H1 (cell line): ENCODE data around the gene NT5DC3. TPM values are rescaled to one million over a fixed set of nuclear protein-coding genes. Genes with fewer than 3 reads are reported as not detected.

Source experiments
- CTCF ChIA-PET: fragments of 300-600 bp; sonication (Branson Sonifier 250); formaldehyde crosslinking; loops from one replicate; lab custom pipeline; 2021; ENCODE audit not compliant: partially characterized antibody; lab: Charles Lee
- POLR2A ChIA-PET: fragments of 300-600 bp; sonication (Branson Sonifier 250); formaldehyde crosslinking; loops from one replicate; lab custom pipeline; 2021; ENCODE audit warnings: inconsistent platforms; ENCODE audit not compliant: partially characterized antibody; lab: Charles Lee
- DNase-seq, 2 experiments: peaks; one replicate each; pipeline versions ENCODE4 v3.0.0 to v3.0.0-alpha.2; 2010 to 2022; ENCODE audit warnings: low spot score in 2 of 2, low read depth in 1 of 2, mixed read lengths in 1 of 2
- FAIRE-seq: peaks from 2 replicates; lab custom pipeline; 2011; peaks lifted over from hg19 to GRCh38; lab: Jason Lieb, UNC
- H2AFZ ChIP-seq: 2 replicates; pipeline ENCODE4 v1.8.1; 2012; ENCODE audit warnings: low read length, inconsistent platforms
- H2AK5ac ChIP-seq: 2 replicates; pipeline ENCODE4 v1.6.1; 2013; ENCODE audit warnings: low read depth, low read length
- H2BK120ac ChIP-seq: replicated peaks from 2 replicates; pipeline ENCODE3; 2013; ENCODE audit warnings: low read depth, low read length, inconsistent platforms
- H2BK12ac ChIP-seq: 2 replicates; pipeline ENCODE4 v1.6.1; 2013; ENCODE audit warnings: low read depth, low read length
- H2BK15ac ChIP-seq: 2 replicates; pipeline ENCODE4 v1.6.1; 2013; ENCODE audit warnings: low read length
- H2BK20ac ChIP-seq: 2 replicates; pipeline ENCODE4 v1.6.1; 2013; ENCODE audit warnings: low read length
- H2BK5ac ChIP-seq: 2 replicates; pipeline ENCODE4 v1.6.1; 2013; ENCODE audit warnings: low read depth, low read length
- H3K14ac ChIP-seq: 2 replicates; pipeline ENCODE4 v1.6.1; 2013; ENCODE audit warnings: inconsistent platforms; ENCODE audit not compliant: insufficient read length
- H3K18ac ChIP-seq: 2 replicates; pipeline ENCODE4 v1.6.1; 2013; ENCODE audit warnings: low read length; ENCODE audit errors: extremely low read depth
- H3K23ac ChIP-seq: 2 replicates; pipeline ENCODE4 v1.6.1; 2013; ENCODE audit warnings: inconsistent platforms; ENCODE audit not compliant: insufficient read length
- H3K23me2 ChIP-seq: 2 replicates; pipeline ENCODE4 v1.6.1; 2013; ENCODE audit warnings: low read depth, low read length
- H3K27ac ChIP-seq: 2 replicates; pipeline ENCODE4 v1.6.1; 2011; ENCODE audit warnings: low read depth, low read length, inconsistent platforms
- H3K27me3 ChIP-seq, 4 experiments: replicated peaks in 1 of 4; 1 replicate in 1 of 4; 2 replicates in 3 of 4; pipeline versions ENCODE4 v1.6.1 to v1.8.1; 2011 to 2013; ENCODE audit warnings: low read length in 3 of 4, mild to moderate bottlenecking in 3 of 4, inconsistent platforms in 2 of 4, mixed read lengths in 2 of 4, moderate library complexity in 1 of 4; ENCODE audit not compliant: control insufficient read depth in 3 of 4, insufficient read depth in 3 of 4; ENCODE audit errors: extremely low read depth in 1 of 4
- H3K36me3 ChIP-seq, 4 experiments: 2 replicates each; pipeline versions ENCODE4 v1.6.1 to v1.8.1; 2011 to 2013; ENCODE audit warnings: mild to moderate bottlenecking in 4 of 4, low read length in 3 of 4, moderate library complexity in 2 of 4, control low read depth in 1 of 4, inconsistent platforms in 1 of 4; ENCODE audit not compliant: insufficient read depth in 4 of 4, control insufficient read depth in 2 of 4
- H3K4ac ChIP-seq: replicated peaks from 2 replicates; pipeline ENCODE3; 2013; ENCODE audit warnings: low read length, low read depth, mixed read lengths, inconsistent platforms; ENCODE audit not compliant: insufficient read length
- H3K4me1 ChIP-seq, 4 experiments: replicated peaks in 1 of 4; 1 replicate in 1 of 4; 2 replicates in 3 of 4; pipeline versions ENCODE4 v1.6.1 to v1.8.1; 2011 to 2013; ENCODE audit warnings: low read length in 3 of 4, inconsistent platforms in 2 of 4, mixed read lengths in 1 of 4; ENCODE audit not compliant: insufficient read depth in 4 of 4, control insufficient read depth in 3 of 4
- H3K4me2 ChIP-seq, 2 experiments: 2 replicates each; pipeline versions ENCODE4 v1.6.1 to v1.8.1; 2011 to 2013; ENCODE audit warnings: low read depth in 2 of 2, low read length in 2 of 2, control low read depth in 1 of 2, inconsistent platforms in 1 of 2, mild to moderate bottlenecking in 1 of 2; ENCODE audit not compliant: insufficient read depth in 1 of 2
- H3K4me3 ChIP-seq, 4 experiments: fragments of 200-600, 300-600 bp in 1 of 4; sonication (generic), shearing (Covaris generic), sonication (Bioruptor Twin) in 1 of 4; 2 replicates each; pipeline versions ENCODE4 v1.5.1 to v1.8.1; 2011 to 2016; ENCODE audit warnings: low read length in 4 of 4, low read depth in 3 of 4, control low read depth in 2 of 4, inconsistent platforms in 2 of 4, mild to moderate bottlenecking in 2 of 4, mixed read lengths in 1 of 4, moderate library complexity in 1 of 4; ENCODE audit not compliant: insufficient read depth in 2 of 4; ENCODE audit errors: extremely low read depth in 1 of 4
- H3K56ac ChIP-seq: replicated peaks from 2 replicates; pipeline ENCODE3; 2013; ENCODE audit warnings: low read depth, mild to moderate bottlenecking, mixed read lengths, low read length, inconsistent platforms; ENCODE audit not compliant: insufficient read length
- H3K79me1 ChIP-seq: 2 replicates; pipeline ENCODE4 v1.6.1; 2013; ENCODE audit warnings: low read depth, low read length, control low read depth
- H3K79me2 ChIP-seq, 2 experiments: 2 replicates each; pipeline versions ENCODE4 v1.6.1 to v1.8.1; 2012 to 2013; ENCODE audit warnings: low read length in 2 of 2, mild to moderate bottlenecking in 2 of 2, inconsistent platforms in 1 of 2; ENCODE audit not compliant: insufficient read depth in 2 of 2, control insufficient read depth in 1 of 2
- H3K9ac ChIP-seq, 4 experiments: replicated peaks in 1 of 4; 1 replicate in 1 of 4; 2 replicates in 3 of 4; pipeline versions ENCODE4 v1.6.1 to v1.8.1; 2011 to 2013; ENCODE audit warnings: low read depth in 3 of 4, low read length in 3 of 4, control low read depth in 2 of 4, mild to moderate bottlenecking in 2 of 4, moderate library complexity in 2 of 4, inconsistent platforms in 1 of 4; ENCODE audit errors: extremely low read depth in 1 of 4
- H3K9me3 ChIP-seq, 2 experiments: 2 replicates each; pipeline versions ENCODE4 v1.6.1 to v1.8.1; 2012 to 2013; ENCODE audit warnings: mild to moderate bottlenecking in 2 of 2, moderate library complexity in 2 of 2, control low read depth in 1 of 2, inconsistent platforms in 1 of 2, low read depth in 1 of 2, low read length in 1 of 2, mixed read lengths in 1 of 2; ENCODE audit not compliant: insufficient read depth in 2 of 2
- H4K20me1 ChIP-seq, 2 experiments: replicated peaks in 1 of 2; 2 replicates each; pipeline versions ENCODE3 to v1.8.1; 2011 to 2013; ENCODE audit warnings: inconsistent platforms in 2 of 2, low read length in 2 of 2, mild to moderate bottlenecking in 1 of 2; ENCODE audit not compliant: insufficient read depth in 2 of 2, control insufficient read depth in 1 of 2
- H4K5ac ChIP-seq: 2 replicates; pipeline ENCODE4 v1.6.1; 2013; ENCODE audit warnings: low read length, low read depth, mixed read lengths, inconsistent platforms; ENCODE audit not compliant: insufficient read length
- H4K8ac ChIP-seq: 2 replicates; pipeline ENCODE4 v1.8.0; 2013; ENCODE audit warnings: mild to moderate bottlenecking, moderate library complexity, low read length, inconsistent platforms; ENCODE audit not compliant: insufficient read depth; ENCODE audit errors: extremely low read depth
- H4K91ac ChIP-seq: replicated peaks from 2 replicates; pipeline ENCODE3; 2013; ENCODE audit warnings: low read length, mixed read lengths, inconsistent platforms; ENCODE audit not compliant: insufficient read length
- BCL11A ChIP-seq, 2 experiments: IDR thresholded peaks; one replicate each; pipeline ENCODE4 v1.6.1; 2011; ENCODE audit warnings: low read depth in 2 of 2, low read length in 2 of 2, mild to moderate bottlenecking in 2 of 2
- KDM1A ChIP-seq: fragments of 200-600, 300-600 bp; sonication (generic); IDR thresholded peaks from 2 replicates; pipeline ENCODE4 v1.7.1; 2016; ENCODE audit warnings: mild to moderate bottlenecking, low read length, borderline replicate concordance
- KDM5A ChIP-seq: fragments of 200-600 bp; IDR thresholded peaks from 2 replicates; pipeline ENCODE4 v1.7.1; 2012; ENCODE audit warnings: mild to moderate bottlenecking, low read length, inconsistent platforms, mixed read lengths
- RBBP5 ChIP-seq: IDR thresholded peaks from 2 replicates; pipeline ENCODE4 v1.7.1; 2012; ENCODE audit warnings: low read depth, mild to moderate bottlenecking, inconsistent platforms, low read length, moderate library complexity, borderline replicate concordance
- SIN3A ChIP-seq, 2 experiments: IDR thresholded peaks in 1 of 2; conservative IDR thresholded peaks in 1 of 2; 2 replicates each; pipeline ENCODE4 v1.6.1; 2011 to 2012; ENCODE audit warnings: low read length in 2 of 2, improper control_type of control experiment in 1 of 2, low read depth in 1 of 2, mild to moderate bottlenecking in 1 of 2
- TAF7 ChIP-seq: optimal IDR thresholded peaks from 2 replicates; pipeline ENCODE3; 2011; ENCODE audit warnings: low read depth, mild to moderate bottlenecking, inconsistent platforms, low read length, moderate library complexity, borderline replicate concordance
- WGBS, 2 experiments: shearing (Covaris generic) in 1 of 2; methylation state at CpG; one replicate each; pipeline versions ENCODE4 v1.1.6 to v1.1.7; 2013 to 2015; ENCODE audit warnings: low lambda C conversion rate in 2 of 2, mixed read lengths in 2 of 2, inconsistent platforms in 1 of 2, low coverage in 1 of 2, missing lambda C conversion rate in 1 of 2; ENCODE audit not compliant: insufficient replicate concordance in 2 of 2, insufficient coverage in 1 of 2, insufficient read length in 1 of 2; ENCODE audit errors: extremely low coverage in 1 of 2, missing lambda C conversion rate in 1 of 2; 5-methylcytosine and 5-hydroxymethylcytosine counted together
- polyA plus RNA-seq, 7 experiments: library from polyadenylated mRNA; depleted of rRNA in 3 of 7; stranded (reverse) in 5 of 7; unstranded in 2 of 7; fragments of >200 nt in 5 of 7; fragments of 200-250 nt in 2 of 7; gene quantifications; 1 replicate in 5 of 7; 2 replicates in 1 of 7; 4 replicates in 1 of 7; pipeline versions ENCODE4 v1.2.1 to v1.2.3, GENCODE V29; 2011 to 2013; ENCODE audit warnings: missing spikeins in 2 of 7, mixed read lengths in 2 of 7
- total RNA-seq: library from RNA; stranded (reverse); fragmentation: NEBNext Ultra II Directional; extraction: Animal tissue kit (Norgen Biotek cat#: 25700); gene quantifications from 2 replicates; pipeline ENCODE4 v1.2.1, GENCODE V29; 2021
- TF ChIP-seq, protein P1 (sequence below), 3 experiments: IDR thresholded peaks; 1 replicate in 2 of 3; 2 replicates in 1 of 3; pipeline versions ENCODE4 v1.5.1 to v1.6.1; 2011; ENCODE audit warnings: low read length in 3 of 3, mild to moderate bottlenecking in 3 of 3, inconsistent platforms in 2 of 3, low read depth in 1 of 3, moderate library complexity in 1 of 3; ENCODE audit not compliant: insufficient read depth in 1 of 3; ENCODE audit errors: control extremely low read depth in 1 of 3
- TF ChIP-seq, protein P2 (sequence below): IDR thresholded peaks from 2 replicates; pipeline ENCODE4 v1.6.1; 2011; ENCODE audit warnings: low read length, improper control_type of control experiment

Gene NT5DC3
- total and polyA plus RNA-seq, 2 of the 8 experiments (the other 6 are each of a cell fraction or from before 2014, with no cell fraction given): 5.4 to 14.8 TPM

DNA sequence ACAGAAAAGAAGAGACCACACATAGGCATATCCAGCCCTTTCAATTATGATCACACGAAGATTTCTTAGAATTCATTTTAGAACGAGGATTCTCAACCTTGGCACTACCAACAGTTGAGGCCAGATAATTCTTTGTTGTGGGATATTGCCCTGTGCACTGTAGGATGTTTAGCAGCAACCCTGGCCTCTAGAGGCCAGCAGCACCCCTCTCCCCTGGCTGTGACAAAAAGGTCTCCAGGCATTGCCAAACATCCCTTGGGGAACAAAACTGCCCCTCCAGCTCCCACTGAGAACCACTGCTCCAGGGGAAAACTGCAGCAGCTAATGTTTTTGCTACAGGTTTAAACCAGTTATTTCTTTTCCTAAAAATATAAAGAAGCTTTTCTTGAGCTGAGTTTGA, 7.1 kb downstream of the NT5DC3 start:
- peak; percentile 71 for FAIRE-seq
- Histone ChIP-seq H3K23ac (no peak overlapping the region), H4K5ac (no peak overlapping the region), H3K56ac (no peak overlapping the region), H3K27ac (no peak overlapping the region), H2BK120ac (no peak overlapping the region), H4K91ac (no peak overlapping the region), H2BK20ac (no peak overlapping the region), H3K27me3 (no peaks in the 10 kb centered on the region), H3K9ac (no peak overlapping the region), H2AK5ac (no peak overlapping the region), H2BK12ac (no peak overlapping the region), H2BK5ac (no peak overlapping the region), H4K8ac (no peak overlapping the region), H3K4me1 (peaks cover 0 to 3% (median 0%) of the 10 kb centered on the region in 4 experiments; a peak in 1 of 7 replicates), H3K79me1 (peaks cover 7% of the 10 kb centered on the region; the same call in 1 of the 2 replicates), H3K14ac (no peak overlapping the region), H3K4me2 (no peak overlapping the region), H3K9me3 (no peaks in the 10 kb centered on the region), H4K20me1 (peaks cover 0 to 9% of the 10 kb centered on the region in 2 experiments), H3K36me3 (no peaks in the 10 kb centered on the region), H3K23me2 (no peaks in the 10 kb centered on the region), H2AFZ (no peak overlapping the region), H3K79me2 (peaks cover 0 to 72% of the 10 kb centered on the region in 2 experiments), H3K4ac (no peak overlapping the region), H3K18ac (no peak overlapping the region), H3K4me3 (no peak overlapping the region), H2BK15ac (no peak overlapping the region)
- DNase-seq: peak in 1 of 2 experiments; percentile 10
- POLR2A ChIA-PET: interaction anchor here (1.8 kb wide), 1 partner anchor 8 kb away, joined by 5 read pairs; the partner anchor contains the start of gene NT5DC3
- CTCF ChIA-PET: interaction anchor here (1.0 to 3.0 kb wide), 11 partner anchors 14 to 96 kb away, joined by 3 to 11 read pairs (median 4); partner anchors contain the start of gene HSP90B1
- 81% methylated on average over 2 of the region's 2 CpGs; no CpG with 5 or more reads in 1 of the 2 experiments for WGBS, 2 experiments
- TF ChIP-seq KDM5A (no peak), RBBP5 (no peak), KDM1A (no peak), BCL11A (IDR thresholded peaks at IDR 0.05; ENCODE audit: low read depth in 2 of 2, low read length in 2 of 2) (no peak), TAF7 (no peak), SIN3A (conservative IDR thresholded peaks at IDR 0.05 in 1 of 2, IDR thresholded peaks at IDR 0.05 in 1 of 2; ENCODE audit: low read depth in 1 of 2, low read length in 2 of 2) (no peak)
- TF ChIP-seq, protein P1, sequence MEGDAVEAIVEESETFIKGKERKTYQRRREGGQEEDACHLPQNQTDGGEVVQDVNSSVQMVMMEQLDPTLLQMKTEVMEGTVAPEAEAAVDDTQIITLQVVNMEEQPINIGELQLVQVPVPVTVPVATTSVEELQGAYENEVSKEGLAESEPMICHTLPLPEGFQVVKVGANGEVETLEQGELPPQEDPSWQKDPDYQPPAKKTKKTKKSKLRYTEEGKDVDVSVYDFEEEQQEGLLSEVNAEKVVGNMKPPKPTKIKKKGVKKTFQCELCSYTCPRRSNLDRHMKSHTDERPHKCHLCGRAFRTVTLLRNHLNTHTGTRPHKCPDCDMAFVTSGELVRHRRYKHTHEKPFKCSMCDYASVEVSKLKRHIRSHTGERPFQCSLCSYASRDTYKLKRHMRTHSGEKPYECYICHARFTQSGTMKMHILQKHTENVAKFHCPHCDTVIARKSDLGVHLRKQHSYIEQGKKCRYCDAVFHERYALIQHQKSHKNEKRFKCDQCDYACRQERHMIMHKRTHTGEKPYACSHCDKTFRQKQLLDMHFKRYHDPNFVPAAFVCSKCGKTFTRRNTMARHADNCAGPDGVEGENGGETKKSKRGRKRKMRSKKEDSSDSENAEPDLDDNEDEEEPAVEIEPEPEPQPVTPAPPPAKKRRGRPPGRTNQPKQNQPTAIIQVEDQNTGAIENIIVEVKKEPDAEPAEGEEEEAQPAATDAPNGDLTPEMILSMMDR (IDR thresholded peaks at IDR 0.05; ENCODE audit: control extremely low read depth in 1 of 3, insufficient read depth in 1 of 3, low read depth in 1 of 3, low read length in 3 of 3): peak; percentile 40 to 55 (median 46)
- TF ChIP-seq, protein P2, sequence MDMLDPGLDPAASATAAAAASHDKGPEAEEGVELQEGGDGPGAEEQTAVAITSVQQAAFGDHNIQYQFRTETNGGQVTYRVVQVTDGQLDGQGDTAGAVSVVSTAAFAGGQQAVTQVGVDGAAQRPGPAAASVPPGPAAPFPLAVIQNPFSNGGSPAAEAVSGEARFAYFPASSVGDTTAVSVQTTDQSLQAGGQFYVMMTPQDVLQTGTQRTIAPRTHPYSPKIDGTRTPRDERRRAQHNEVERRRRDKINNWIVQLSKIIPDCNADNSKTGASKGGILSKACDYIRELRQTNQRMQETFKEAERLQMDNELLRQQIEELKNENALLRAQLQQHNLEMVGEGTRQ: no peak
